ENCODE data around the gene P4HA2. TPM values are rescaled to one million over a fixed set of nuclear protein-coding genes. Genes with fewer than 3 reads are reported as not detected.

Gene P4HA2
- total and polyA plus RNA-seq, 7 donors = 4.2 to 35.2 (median 24.8) TPM

- DNase-seq = no peak
Measured at GRCh38 chr5:132261881-132262845, 34.5 kb upstream of the P4HA2 start.

GRCh38 chr5:132260714-132261551 is 33.3 kb upstream of the P4HA2 start:
- WGBS, 2 donors = 46 to 54% methylated on average over 6 of the region's 6 CpGs
- H3K4me3 ChIP-seq = peak overlapping the region in 2 of 4 donors; percentile 7 to 91
- DNase-seq = peak; percentile 92

More at GRCh38 chr5:132261881-132262845, 34.5 kb upstream of the P4HA2 start:
- WGBS, 2 donors = 88 to 94% methylated on average over 7 of the region's 7 CpGs
- TF ChIP-seq EP300 (IDR thresholded peaks at IDR 0.05) (no peak), POLR2A (IDR thresholded peaks at IDR 0.05) (no peak), CTCF (IDR thresholded peaks at IDR 0.05) (no peak), POLR2AphosphoS5 (IDR thresholded peaks at IDR 0.05) (no peak)
- Histone ChIP-seq H3K27ac (peak overlapping the region; percentile 97 to 99 (median 98)), H3K9me3 (no peaks in the 10 kb centered on the region), H3K36me3 (peaks cover 7 to 29% (median 8%) of the 10 kb centered on the region in 4 donors), H3K4me1 (peaks cover 0 to 90% (median 86%) of the 10 kb centered on the region in 4 donors), H3K27me3 (no peaks in the 10 kb centered on the region), H3K4me3 (no peak overlapping the region)
- intact Hi-C loops (cut with DNase I) = loop anchor here (10.0 kb wide), 1 partner anchor 233 kb away; the partner anchor contains the start of gene IRF1

GRCh38 chr5:132260051-132260450 is 32.4 kb upstream of the P4HA2 start:
- TF ChIP-seq EP300 (IDR thresholded peaks at IDR 0.05) (peak in 2 of 4 donors; percentile 8 to 96), POLR2AphosphoS5 (IDR thresholded peaks at IDR 0.05) (peak in 3 of 4 donors; percentile 24 to 91 (median 47)), POLR2A (IDR thresholded peaks at IDR 0.05) (no peak), CTCF (IDR thresholded peaks at IDR 0.05) (no peak)
- Histone ChIP-seq H3K4me1 (peaks cover 0 to 76% (median 73%) of the 10 kb centered on the region in 4 donors), H3K36me3 (peaks cover 0 to 17% (median 0%) of the 10 kb centered on the region in 4 donors), H3K9me3 (no peaks in the 10 kb centered on the region), H3K27me3 (no peaks in the 10 kb centered on the region), H3K4me3 (peak overlapping the region; percentile 67 to 91 (median 86)), H3K27ac (peak overlapping the region; percentile 97 to 99 (median 98))
- 72 to 80% methylated on average over 6 of the region's 6 CpGs for WGBS, 2 donors
- DNase-seq = no peak
- intact Hi-C loops (cut with DNase I) = loop anchor here (10.0 kb wide), 1 partner anchor 235 kb away; the partner anchor contains the start of gene IRF1

More at GRCh38 chr5:132260714-132261551, 33.3 kb upstream of the P4HA2 start:
- Histone ChIP-seq H3K27ac (peak overlapping the region; percentile 97 to 99 (median 98)), H3K27me3 (no peaks in the 10 kb centered on the region), H3K9me3 (no peaks in the 10 kb centered on the region), H3K4me1 (peaks cover 0 to 83% (median 80%) of the 10 kb centered on the region in 4 donors), H3K36me3 (peaks cover 0 to 17% (median 0%) of the 10 kb centered on the region in 4 donors)
- intact Hi-C loops (cut with DNase I) = loop anchor here (10.0 kb wide), 1 partner anchor 234 kb away; the partner anchor contains the start of gene IRF1
- TF ChIP-seq EP300 (IDR thresholded peaks at IDR 0.05) = peak in 1 of 4 donors; percentile 30
- TF ChIP-seq POLR2AphosphoS5 (IDR thresholded peaks at IDR 0.05) = peak in 1 of 4 donors; percentile 65
- TF ChIP-seq POLR2A (IDR thresholded peaks at IDR 0.05) = no peak
- TF ChIP-seq CTCF (IDR thresholded peaks at IDR 0.05) = no peak
